ENCODE data around the gene RHEBL1.

The RHEBL1 gene

DNA sequence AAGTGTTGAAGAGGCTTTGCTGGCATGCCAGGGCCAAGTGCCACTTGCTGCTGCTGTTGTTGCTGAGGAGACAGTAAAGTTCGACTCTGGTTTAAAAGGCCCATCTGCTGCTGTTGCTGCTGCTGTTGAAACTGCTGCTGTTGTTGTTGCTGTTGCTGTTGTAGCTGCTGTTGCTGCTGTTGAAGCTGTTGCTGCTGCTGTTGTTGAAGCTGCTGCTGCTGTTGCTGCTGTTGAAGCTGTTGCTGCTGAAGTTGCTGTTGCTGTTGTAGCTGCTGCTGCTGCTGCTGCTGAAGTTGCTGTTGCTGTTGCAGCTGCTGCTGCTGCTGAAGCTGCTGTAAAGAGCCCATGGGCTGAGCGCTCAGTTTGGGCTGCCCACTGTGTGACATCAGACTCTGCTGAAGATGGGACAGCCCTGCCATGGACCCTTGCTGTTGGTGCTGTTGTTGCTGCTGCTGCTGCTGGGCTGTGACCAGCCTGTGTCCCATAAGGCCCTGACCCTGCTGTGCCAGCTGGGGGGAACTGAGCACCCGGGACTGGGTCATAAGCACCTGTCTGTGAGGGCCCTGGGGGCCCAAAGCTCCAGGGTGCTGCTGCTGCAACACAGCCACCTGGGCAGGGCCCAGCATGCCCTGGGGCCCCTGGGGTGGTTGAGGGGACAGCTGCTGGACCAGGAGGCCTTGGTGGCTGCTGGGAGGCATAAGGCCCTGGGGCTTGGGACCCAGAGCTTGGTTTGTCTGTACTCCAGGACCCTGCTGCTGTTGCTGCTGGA lies 36.9 kb downstream of the RHEBL1 start:
- no peak for DNase-seq (ENCODE audit: low spot score)
- in situ Hi-C loops (cut with MboI; ENCODE audit: low pct_unique_long_range_greater_than_20kb, low sequenced_read_pairs, unreplicated experiment) = no loop called here
- TF ChIP-seq CTCF (IDR thresholded peaks at IDR 0.05; ENCODE audit: extremely low read depth, insufficient read depth, missing control alignments) = no peak

DNA sequence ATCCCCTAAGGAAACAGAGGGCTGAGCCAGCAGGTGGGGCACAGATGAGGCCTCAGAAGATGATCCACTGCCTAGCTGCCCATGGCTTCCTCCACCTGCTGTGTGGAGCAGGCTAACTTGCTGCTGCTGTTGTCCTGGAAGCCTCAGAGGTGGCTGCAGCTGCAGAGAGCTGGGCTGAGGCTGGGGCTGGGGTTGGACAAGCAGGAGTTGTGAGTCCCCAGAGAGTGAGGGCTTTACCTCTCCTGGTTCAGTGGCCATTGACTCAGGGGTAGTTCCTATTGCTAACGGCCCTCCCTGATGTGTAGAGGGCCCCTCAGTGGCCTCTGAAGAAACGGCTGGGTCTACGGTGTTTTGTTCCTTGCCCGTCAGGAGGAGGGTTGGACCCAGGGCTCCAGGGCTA lies 37.5 kb downstream of the RHEBL1 start:
- in situ Hi-C loops (cut with MboI; ENCODE audit: low pct_unique_long_range_greater_than_20kb, low sequenced_read_pairs, unreplicated experiment) = no loop called here

GRCh38 chr12:49031573-49032161 lies 38.1 kb downstream of the RHEBL1 start:
- DNase-seq (ENCODE audit: low spot score) = no peak
- in situ Hi-C loops (cut with MboI; ENCODE audit: low pct_unique_long_range_greater_than_20kb, low sequenced_read_pairs, unreplicated experiment) = no loop called here
- no peak for TF ChIP-seq CTCF (IDR thresholded peaks at IDR 0.05; ENCODE audit: extremely low read depth, insufficient read depth, missing control alignments)

More for the DNA sequence above, 37.5 kb downstream of the RHEBL1 start:
- no peak for TF ChIP-seq CTCF (IDR thresholded peaks at IDR 0.05; ENCODE audit: extremely low read depth, insufficient read depth, missing control alignments)
- DNase-seq (ENCODE audit: low spot score) = no peak

DNA sequence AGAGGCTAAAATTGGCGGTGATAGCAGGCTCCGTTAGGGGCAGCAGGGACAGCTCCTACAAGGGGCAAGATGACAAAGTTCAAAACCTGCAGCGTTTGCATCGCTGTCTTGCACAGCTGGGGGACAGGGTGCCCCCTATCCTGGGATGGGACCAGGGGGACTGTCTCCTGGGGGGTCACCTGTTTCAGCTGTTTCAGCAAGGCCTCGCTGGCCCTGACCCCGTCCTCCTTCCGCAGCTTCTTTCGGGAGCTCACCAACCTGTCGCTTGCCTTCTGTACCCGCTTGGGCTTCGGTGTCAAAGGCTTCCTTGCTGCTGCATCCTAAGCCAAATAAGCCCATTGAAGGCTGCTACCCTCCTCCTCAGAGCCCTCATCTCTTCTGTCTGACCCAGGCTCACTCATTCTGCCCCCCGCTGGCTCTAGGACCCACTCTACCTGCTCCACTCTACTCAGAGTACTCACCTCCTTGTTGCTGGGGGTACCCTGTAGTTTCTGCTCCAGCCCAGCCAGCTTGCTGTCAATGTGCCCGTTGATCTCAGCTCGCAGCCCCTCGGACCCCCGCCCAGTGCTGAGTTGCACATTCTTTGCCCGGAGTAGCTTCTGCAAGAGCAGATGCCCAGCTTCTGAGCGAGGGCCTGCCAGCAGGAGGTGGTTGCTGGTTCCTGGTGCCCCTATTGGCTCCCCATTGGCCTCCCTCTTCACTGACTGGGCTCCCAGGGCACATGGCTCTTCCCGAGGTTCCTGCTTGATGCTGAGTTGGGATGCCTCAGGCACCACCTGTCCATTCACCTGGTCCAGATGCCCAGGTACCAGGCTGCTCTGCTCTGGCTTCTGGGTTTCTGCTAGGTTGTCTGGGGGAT lies 38.8 kb downstream of the RHEBL1 start:
- no peak for TF ChIP-seq CTCF (IDR thresholded peaks at IDR 0.05; ENCODE audit: extremely low read depth, insufficient read depth, missing control alignments)
- DNase-seq (ENCODE audit: low spot score) = no peak
- in situ Hi-C loops (cut with MboI; ENCODE audit: low pct_unique_long_range_greater_than_20kb, low sequenced_read_pairs, unreplicated experiment) = no loop called here

- in situ Hi-C loops (cut with MboI; ENCODE audit: low pct_unique_long_range_greater_than_20kb, low sequenced_read_pairs, unreplicated experiment) = no loop called here
- no peak for DNase-seq (ENCODE audit: low spot score)
- TF ChIP-seq CTCF (IDR thresholded peaks at IDR 0.05; ENCODE audit: extremely low read depth, insufficient read depth, missing control alignments) = no peak
Measured at GRCh38 chr12:49030119-49030518, 39.7 kb downstream of the RHEBL1 start.

DNA sequence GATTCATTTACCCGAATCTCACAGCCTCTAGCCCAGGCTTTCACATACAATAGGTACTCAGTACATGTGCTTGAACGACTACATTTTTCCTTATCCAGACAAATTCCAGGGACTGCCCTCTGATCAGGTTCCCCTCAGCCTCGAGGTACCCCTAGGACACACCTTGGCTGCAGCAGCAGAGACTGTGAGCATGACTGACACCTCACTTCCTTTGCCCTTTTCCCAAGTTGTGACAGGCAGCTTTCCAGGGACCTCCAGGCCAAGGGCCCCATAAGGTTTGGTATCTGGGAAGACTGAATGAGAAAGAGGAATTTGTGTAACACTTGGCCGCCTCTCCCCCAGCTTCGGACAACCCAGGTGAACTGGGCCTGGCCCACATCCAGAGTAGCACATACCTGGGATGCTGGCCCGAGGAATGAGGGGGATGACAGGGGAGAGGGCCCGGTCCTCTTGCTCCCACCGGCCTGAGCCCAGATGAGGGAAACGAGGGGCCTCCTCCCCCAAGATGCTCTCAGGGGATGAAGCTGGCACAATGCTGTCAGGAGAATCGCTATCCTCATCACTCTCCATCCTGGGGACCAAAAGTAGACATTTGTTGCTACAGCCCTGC lies 41.0 kb downstream of the RHEBL1 start:
- DNase-seq (ENCODE audit: low spot score) = no peak
- no peak for TF ChIP-seq CTCF (IDR thresholded peaks at IDR 0.05; ENCODE audit: extremely low read depth, insufficient read depth, missing control alignments)
- in situ Hi-C loops (cut with MboI; ENCODE audit: low pct_unique_long_range_greater_than_20kb, low sequenced_read_pairs, unreplicated experiment) = no loop called here
